Endothelial cell of umbilical vein (primary cell): ENCODE measurements around the gene UGT1A7. TPM values are rescaled to one million over a fixed set of nuclear protein-coding genes. Genes with fewer than 3 reads are reported as not detected.
"Not testable (repeated sequence)": the region's sequence is repeated elsewhere in the genome, so short reads cannot be mapped to it uniquely, and the experiment has no call there.

ENCODE experiments used
- BruUV-seq: library from RNA; stranded (reverse); fragments of 400-500 nt; replicated peaks from 2 replicates; lab custom pipeline; 2021; lab: Mats Ljungman, UMichigan
- CTCF ChIA-PET: fragments of 300-600, 350-600 bp; sonication (Branson Sonifier 250); formaldehyde crosslinking; loops from one replicate; lab custom pipeline; 2021; ENCODE audit warnings: antibody characterized with exemption, inconsistent platforms; lab: Charles Lee
- POLR2A ChIA-PET: fragments of 300-600, 350-600 bp; sonication (Branson Sonifier 250); formaldehyde crosslinking; loops from one replicate; lab custom pipeline; 2021; ENCODE audit warnings: antibody characterized with exemption, inconsistent platforms; lab: Charles Lee
- DNase-seq: peaks from one replicate; pipeline ENCODE4 v3.0.0-alpha.2; 2011; ENCODE audit warnings: low read depth, low spot score
- FAIRE-seq: peaks from 2 replicates; lab custom pipeline; 2011; peaks lifted over from hg19 to GRCh38; lab: Jason Lieb, UNC
- H2AFZ ChIP-seq: 2 replicates; pipeline ENCODE4 v1.6.0; 2012; ENCODE audit warnings: low read depth, low read length, control low read depth, inconsistent platforms
- H3K27ac ChIP-seq: 2 replicates; pipeline ENCODE4 v1.5.1; 2011; ENCODE audit warnings: low read depth, mild to moderate bottlenecking, control low read depth, low read length, moderate library complexity; ENCODE audit not compliant: insufficient read depth
- H3K27me3 ChIP-seq, 2 experiments: 2 replicates each; pipeline versions ENCODE4 v1.6.0 to v1.6.1; 2011; ENCODE audit warnings: low read length in 2 of 2, mixed read lengths in 1 of 2; ENCODE audit not compliant: control insufficient read depth in 2 of 2, insufficient read depth in 2 of 2
- H3K36me3 ChIP-seq, 2 experiments: 2 replicates in 1 of 2; 3 replicates in 1 of 2; pipeline ENCODE4 v1.5.1; 2011; ENCODE audit warnings: low read length in 2 of 2, mild to moderate bottlenecking in 1 of 2, moderate library complexity in 1 of 2; ENCODE audit not compliant: control insufficient read depth in 2 of 2, insufficient read depth in 2 of 2; ENCODE audit errors: extremely low read depth in 1 of 2
- H3K4me1 ChIP-seq: 3 replicates; pipeline ENCODE4 v1.5.1; 2011; ENCODE audit warnings: mild to moderate bottlenecking, low read length; ENCODE audit not compliant: control insufficient read depth, insufficient read depth; ENCODE audit errors: extremely low read depth
- H3K4me2 ChIP-seq: 2 replicates; pipeline ENCODE4 v1.6.1; 2011; ENCODE audit warnings: low read length, control low read depth, mixed read lengths; ENCODE audit not compliant: insufficient read depth
- H3K4me3 ChIP-seq, 3 experiments: fragments of 200-600 bp in 1 of 3; sonication (generic), shearing (Covaris generic) in 1 of 3; replicated peaks in 1 of 3; 2 replicates each; pipeline ENCODE4 v1.5.1; 2011 to 2016; ENCODE audit warnings: control low read depth in 3 of 3, low read length in 3 of 3, mild to moderate bottlenecking in 2 of 3, inconsistent platforms in 1 of 3, low read depth in 1 of 3, moderate library complexity in 1 of 3; ENCODE audit not compliant: insufficient read depth in 1 of 3
- H3K79me2 ChIP-seq: 2 replicates; pipeline ENCODE4 v1.6.0; 2012; ENCODE audit warnings: low read length, inconsistent platforms; ENCODE audit not compliant: control insufficient read depth, insufficient read depth
- H3K9ac ChIP-seq: replicated peaks from 2 replicates; pipeline ENCODE3; 2011; ENCODE audit warnings: low read length, control low read depth; ENCODE audit not compliant: insufficient read depth; ENCODE audit errors: extremely low read depth
- H3K9me1 ChIP-seq: replicated peaks from 3 replicates; pipeline ENCODE4 v1.6.0; 2011; ENCODE audit warnings: mild to moderate bottlenecking, low read length; ENCODE audit not compliant: control insufficient read depth, insufficient read depth; ENCODE audit errors: extremely low read depth
- H3K9me3 ChIP-seq: replicated peaks from 2 replicates; pipeline ENCODE4 v1.5.1; 2012; ENCODE audit warnings: low read length, inconsistent platforms; ENCODE audit not compliant: control insufficient read depth, insufficient read depth
- H4K20me1 ChIP-seq: replicated peaks from 2 replicates; pipeline ENCODE3; 2011; ENCODE audit warnings: mild to moderate bottlenecking, low read length; ENCODE audit not compliant: control insufficient read depth, insufficient read depth; ENCODE audit errors: extremely low read depth
- EZH2 ChIP-seq: IDR thresholded peaks from 2 replicates; pipeline ENCODE4 v1.6.1; 2012; ENCODE audit warnings: borderline replicate concordance, low read depth, mild to moderate bottlenecking, moderate library complexity, low read length, inconsistent platforms; ENCODE audit not compliant: severe bottlenecking
- JUN ChIP-seq: IDR thresholded peaks from 2 replicates; pipeline ENCODE4 v1.6.1; 2011; ENCODE audit warnings: borderline replicate concordance, low read depth; ENCODE audit not compliant: insufficient read length, insufficient read depth
- dilution Hi-C: fragments of 300-500 bp; cut with MboI; formaldehyde crosslinking; loops from one replicate; pipeline ENCODE4 v1.15.0; 2019; ENCODE audit warnings: low sequenced_read_pairs; ENCODE audit not compliant: extremely low pct_ligation_motif_present
- intact Hi-C: fragments of 100-400 bp; cut with micrococcal nuclease; formaldehyde crosslinking; loops from one replicate; pipeline ENCODE4 v1.10.0; 2022
- polyA plus RNA-seq, 4 experiments: library from polyadenylated mRNA; depleted of rRNA in 3 of 4; stranded (reverse) in 3 of 4; unstranded in 1 of 4; fragments of >200 nt; gene quantifications; 2 replicates each; pipeline versions ENCODE4 v1.2.1 to v1.2.3, GENCODE V29; 2011 to 2012; ENCODE audit warnings: missing spikeins in 1 of 4
- total RNA-seq: library from RNA; stranded (reverse); gene quantifications from 2 replicates; pipeline ENCODE4 v1.2.3, GENCODE V29; 2021

The UGT1A7 gene
- total and polyA plus RNA-seq, 2 donors (not counting 3 experiments of a cell fraction or from before 2014, with no cell fraction given): not detected

- Histone ChIP-seq H3K9me1 (no peaks in the 10 kb centered on the region), H3K9me3 (no peaks in the 10 kb centered on the region), H4K20me1 (no peaks in the 10 kb centered on the region), H3K27ac (no peak overlapping the region), H3K27me3 (peaks cover 0 to under 1% of the 10 kb centered on the region in 2 experiments), H3K4me2 (no peak overlapping the region), H3K36me3 (no peaks in the 10 kb centered on the region), H3K79me2 (no peaks in the 10 kb centered on the region), H3K4me1 (no peaks in the 10 kb centered on the region), H2AFZ (no peak overlapping the region), H3K4me3 (no peak overlapping the region), H3K9ac (no peak overlapping the region)
- no peak for TF ChIP-seq EZH2
- no peak for TF ChIP-seq JUN
- no TSS peak for BruUV-seq
- ChIA-PET POLR2A (no interaction called here), CTCF (no interaction called here)
- no peak for DNase-seq
- intact Hi-C loops: no loop called here
- FAIRE-seq: no peak
- dilution Hi-C loops: no loop called here
These were observed 26.7 kb upstream of the UGT1A7 start for GRCh38 chr2:233655043-233655442.

GRCh38 chr2:233655943-233656342 lies 25.8 kb upstream of the UGT1A7 start:
- dilution Hi-C loops: not testable (repeated sequence)

More at GRCh38 chr2:233655943-233656342, 25.8 kb upstream of the UGT1A7 start:
- H3K9me3 ChIP-seq, H3K36me3 ChIP-seq, H3K79me2 ChIP-seq, H3K9ac ChIP-seq, DNase-seq, POLR2A ChIA-PET, H3K27me3 ChIP-seq, H3K4me3 ChIP-seq, FAIRE-seq, BruUV-seq, H3K4me2 ChIP-seq, H2AFZ ChIP-seq, intact Hi-C loops, H3K9me1 ChIP-seq, H3K4me1 ChIP-seq, CTCF ChIA-PET, H3K27ac ChIP-seq, H4K20me1 ChIP-seq: not testable (repeated sequence)
